ENCODE results near the gene TLR1. TPM values are rescaled to one million over a fixed set of nuclear protein-coding genes. Genes with fewer than 3 reads are reported as not detected.
A peak's percentile ranks its signal among the peaks of the same experiment; 100 is the strongest.

TLR1 gene
- total RNA-seq, 3 donors from 2014 or later (not counting 1 experiment from before 2014, with no cell fraction given) = 25.6 to 51.5 (median 30.0) TPM

GRCh38 chr4:38820329-38821061 is 15.9 kb upstream of the TLR1 start:
- Mint-ChIP-seq H3K27me3 (ENCODE audit: low read depth in 2 of 2) (peaks cover 2 to 8% of the 10 kb centered on the region in 2 donors), H3K4me3 (no peak overlapping the region), H3K4me1 (peaks cover 8 to 12% of the 10 kb centered on the region in 2 donors), H3K36me3 (peaks cover 1% of the 10 kb centered on the region), H3K9me3 (peaks cover 0 to 2% of the 10 kb centered on the region in 2 donors), H3K27ac (no peak overlapping the region)
- Histone ChIP-seq H3K9me3 (ENCODE audit: control insufficient read depth, insufficient read depth, low read length) (peaks cover 11% of the 10 kb centered on the region), H3K4me3 (ENCODE audit: low read length) (no peak overlapping the region), H3K27me3 (ENCODE audit: control insufficient read depth, insufficient read depth, low read length) (no peaks in the 10 kb centered on the region), H3K27ac (ENCODE audit: low read length) (no peak overlapping the region), H3K4me1 (ENCODE audit: control insufficient read depth, insufficient read depth, low read length) (peaks cover 10% of the 10 kb centered on the region), H3K36me3 (ENCODE audit: control insufficient read depth, insufficient read depth, low read length) (no peaks in the 10 kb centered on the region)
- no peak for DNase-seq
- no peak for TF ChIP-seq CTCF (IDR thresholded peaks at IDR 0.05)
- WGBS (ENCODE audit: insufficient coverage) = 71% methylated on average over 4 of the region's 4 CpGs
- intact Hi-C loops (cut with micrococcal nuclease) = no loop called here
- peak in 1 of 3 donors; percentile 35 for ATAC-seq

DNA sequence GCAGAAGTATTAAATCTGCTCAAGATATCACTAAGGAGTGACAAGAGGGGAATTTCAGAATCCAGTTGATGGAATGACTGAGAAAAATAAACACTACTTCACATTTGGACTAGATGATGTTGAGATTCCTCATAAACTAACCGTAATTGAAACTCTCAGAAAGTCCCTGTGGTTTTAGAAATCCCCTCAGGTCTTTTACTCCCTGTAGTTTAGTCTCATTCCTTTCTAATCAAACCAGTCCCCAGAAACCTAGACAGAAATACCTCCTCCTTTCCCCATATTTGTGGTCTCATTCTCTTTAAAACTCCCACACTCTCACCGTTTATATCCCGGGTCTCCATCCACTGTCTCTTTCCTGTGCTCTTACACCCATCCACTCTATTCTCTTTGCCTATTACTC is 15.0 kb upstream of the TLR1 start:
- Mint-ChIP-seq H3K9me3 (peaks cover 0 to 2% of the 10 kb centered on the region in 2 donors), H3K27me3 (ENCODE audit: low read depth in 2 of 2) (peaks cover 2 to 8% of the 10 kb centered on the region in 2 donors), H3K36me3 (no peaks in the 10 kb centered on the region), H3K4me1 (peaks cover 8 to 12% of the 10 kb centered on the region in 2 donors), H3K4me3 (no peak overlapping the region), H3K27ac (no peak overlapping the region)
- H3K27me3 ChIP-seq (ENCODE audit: control insufficient read depth, insufficient read depth, low read length) = no peaks in the 10 kb centered on the region
- H3K4me3 ChIP-seq (ENCODE audit: low read length) = no peak overlapping the region
- H3K27ac ChIP-seq (ENCODE audit: low read length) = no peak overlapping the region
- peaks cover 10% of the 10 kb centered on the region for H3K4me1 ChIP-seq (ENCODE audit: control insufficient read depth, insufficient read depth, low read length)
- 47% methylated on average over 3 of the region's 3 CpGs for WGBS (ENCODE audit: insufficient coverage)
- ATAC-seq (no peak), DNase-seq (peak in 1 of 2 donors; percentile 12)
- H3K9me3 ChIP-seq (ENCODE audit: control insufficient read depth, insufficient read depth, low read length) = peaks cover 13% of the 10 kb centered on the region
- intact Hi-C loops (cut with micrococcal nuclease) = no loop called here
- TF ChIP-seq CTCF (IDR thresholded peaks at IDR 0.05) = no peak
- H3K36me3 ChIP-seq (ENCODE audit: control insufficient read depth, insufficient read depth, low read length) = no peaks in the 10 kb centered on the region

- DNase-seq = no peak
- Mint-ChIP-seq H3K9me3 (peaks cover 0 to 2% of the 10 kb centered on the region in 2 donors), H3K27ac (no peak overlapping the region), H3K4me1 (peaks cover 8 to 12% of the 10 kb centered on the region in 2 donors), H3K36me3 (no peaks in the 10 kb centered on the region), H3K27me3 (ENCODE audit: low read depth in 2 of 2) (peaks cover 2 to 8% of the 10 kb centered on the region in 2 donors), H3K4me3 (no peak overlapping the region)
- Histone ChIP-seq H3K27ac (ENCODE audit: low read length) (no peak overlapping the region), H3K4me3 (ENCODE audit: low read length) (no peak overlapping the region), H3K36me3 (ENCODE audit: control insufficient read depth, insufficient read depth, low read length) (no peaks in the 10 kb centered on the region), H3K4me1 (ENCODE audit: control insufficient read depth, insufficient read depth, low read length) (peaks cover 10% of the 10 kb centered on the region), H3K27me3 (ENCODE audit: control insufficient read depth, insufficient read depth, low read length) (no peaks in the 10 kb centered on the region), H3K9me3 (ENCODE audit: control insufficient read depth, insufficient read depth, low read length) (peaks cover 13% of the 10 kb centered on the region)
- no peak for ATAC-seq
- 77% methylated on average over 4 of the region's 5 CpGs for WGBS (ENCODE audit: insufficient coverage)
- TF ChIP-seq CTCF (IDR thresholded peaks at IDR 0.05) = no peak
- intact Hi-C loops (cut with micrococcal nuclease) = no loop called here
Measured at GRCh38 chr4:38818441-38818976, 13.9 kb upstream of the TLR1 start.

Measured in natural killer cell (primary cell).